Nephron (organoid): ENCODE measurements around the gene DIP2C.
A peak's percentile ranks its signal among the peaks of the same experiment; 100 is the strongest.

Experiments used
- H3K27ac Mint-ChIP-seq, 3 experiments: 2 replicates each; pipeline ENCODE4 v1.8.0; 2020; ENCODE audit warnings: mixed read lengths in 3 of 3, mild to moderate bottlenecking in 2 of 3, moderate library complexity in 1 of 3
- H3K27me3 Mint-ChIP-seq: 2 replicates; pipeline ENCODE4 v1.8.0; 2021; ENCODE audit warnings: low read depth, mild to moderate bottlenecking, moderate library complexity, mixed read lengths
- H3K36me3 Mint-ChIP-seq: 2 replicates; pipeline ENCODE4 v1.8.0; 2020; ENCODE audit warnings: low read depth, mixed read lengths
- H3K4me1 Mint-ChIP-seq: 2 replicates; pipeline ENCODE4 v1.8.0; 2020; ENCODE audit warnings: mixed read lengths
- H3K4me3 Mint-ChIP-seq, 3 experiments: 2 replicates each; pipeline ENCODE4 v1.8.0; 2020; ENCODE audit warnings: mild to moderate bottlenecking in 3 of 3, mixed read lengths in 3 of 3, moderate library complexity in 2 of 3
- H3K9me3 Mint-ChIP-seq: 2 replicates; pipeline ENCODE4 v1.8.0; 2020; ENCODE audit warnings: mixed read lengths
- TF ChIP-seq, protein P1 (sequence below), 3 experiments: fragments of 200-600 bp; sonication (generic); IDR thresholded peaks; one replicate each; pipeline ENCODE4 v1.5.0; 2021; ENCODE audit warnings: antibody characterized with exemption in 3 of 3; ENCODE audit not compliant: unreplicated experiment in 3 of 3

Gene DIP2C

DNA sequence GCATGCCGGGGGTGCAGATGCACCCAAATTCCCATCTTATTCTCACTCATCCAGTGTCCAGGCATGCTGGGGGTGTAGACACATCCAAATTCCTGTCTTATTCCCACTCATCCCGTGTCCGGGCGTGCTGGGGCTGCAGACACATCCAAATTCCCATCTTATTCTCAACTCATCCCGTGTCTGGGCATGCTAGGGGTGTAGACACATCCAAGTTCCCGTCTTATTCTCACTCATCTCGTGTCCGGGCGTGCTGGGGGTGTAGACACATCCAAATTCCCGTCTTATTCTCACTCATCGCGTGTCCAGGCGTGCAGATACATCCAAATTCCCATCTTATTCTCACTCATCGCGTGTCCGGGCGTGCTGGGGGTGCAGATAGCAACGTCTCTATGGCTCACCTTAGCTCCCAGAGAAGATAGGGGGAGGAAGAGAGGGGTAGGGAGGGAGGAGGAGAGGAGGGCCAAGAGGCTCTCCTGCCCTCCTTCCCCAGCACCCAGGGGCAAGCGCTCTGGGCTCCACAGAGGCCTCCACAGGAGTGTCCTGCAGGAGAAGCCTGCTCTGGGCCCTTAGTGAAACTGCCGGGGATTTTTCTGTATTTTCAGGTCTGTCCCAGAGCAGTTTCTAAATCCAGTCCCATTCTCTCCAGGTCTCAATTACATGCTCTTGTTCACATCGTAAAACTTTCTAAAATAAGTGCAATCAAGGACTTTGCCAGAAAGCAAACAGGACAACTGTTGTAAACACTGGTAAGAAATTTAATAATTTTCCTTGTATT is 210.8 kb downstream of the DIP2C start:
- no peak overlapping the region for H3K4me3 Mint-ChIP-seq
- no peaks in the 10 kb centered on the region for H3K27me3 Mint-ChIP-seq
- TF ChIP-seq, protein P1, sequence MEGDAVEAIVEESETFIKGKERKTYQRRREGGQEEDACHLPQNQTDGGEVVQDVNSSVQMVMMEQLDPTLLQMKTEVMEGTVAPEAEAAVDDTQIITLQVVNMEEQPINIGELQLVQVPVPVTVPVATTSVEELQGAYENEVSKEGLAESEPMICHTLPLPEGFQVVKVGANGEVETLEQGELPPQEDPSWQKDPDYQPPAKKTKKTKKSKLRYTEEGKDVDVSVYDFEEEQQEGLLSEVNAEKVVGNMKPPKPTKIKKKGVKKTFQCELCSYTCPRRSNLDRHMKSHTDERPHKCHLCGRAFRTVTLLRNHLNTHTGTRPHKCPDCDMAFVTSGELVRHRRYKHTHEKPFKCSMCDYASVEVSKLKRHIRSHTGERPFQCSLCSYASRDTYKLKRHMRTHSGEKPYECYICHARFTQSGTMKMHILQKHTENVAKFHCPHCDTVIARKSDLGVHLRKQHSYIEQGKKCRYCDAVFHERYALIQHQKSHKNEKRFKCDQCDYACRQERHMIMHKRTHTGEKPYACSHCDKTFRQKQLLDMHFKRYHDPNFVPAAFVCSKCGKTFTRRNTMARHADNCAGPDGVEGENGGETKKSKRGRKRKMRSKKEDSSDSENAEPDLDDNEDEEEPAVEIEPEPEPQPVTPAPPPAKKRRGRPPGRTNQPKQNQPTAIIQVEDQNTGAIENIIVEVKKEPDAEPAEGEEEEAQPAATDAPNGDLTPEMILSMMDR (IDR thresholded peaks at IDR 0.05; ENCODE audit: unreplicated experiment in 3 of 3): no peak

DNA sequence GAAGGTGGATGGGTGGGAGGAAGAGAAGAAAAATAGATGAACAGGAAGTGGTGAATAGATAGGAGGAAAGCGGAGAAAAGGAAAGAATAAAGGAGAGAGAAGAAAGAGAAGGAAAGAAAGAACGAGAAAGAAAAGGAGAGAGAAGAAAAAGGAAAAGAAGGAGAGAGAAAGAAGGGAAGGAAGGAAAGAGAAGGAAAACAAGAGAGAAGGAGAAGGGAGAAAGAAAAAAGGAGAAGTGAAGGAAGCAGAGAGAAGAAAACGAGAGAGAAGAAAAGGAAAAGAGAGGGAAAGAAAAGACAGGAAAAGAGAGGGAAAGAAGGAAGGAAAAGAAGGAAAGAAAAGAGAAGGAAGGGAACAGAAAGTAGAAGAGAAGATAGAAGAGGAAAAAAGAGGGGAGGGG is 211.8 kb downstream of the DIP2C start:
- Mint-ChIP-seq H3K36me3 (peaks cover 62% of the 10 kb centered on the region), H3K27me3 (no peaks in the 10 kb centered on the region), H3K4me3 (no peak overlapping the region), H3K27ac (no peak overlapping the region), H3K9me3 (peaks cover 9% of the 10 kb centered on the region), H3K4me1 (peaks cover 34% of the 10 kb centered on the region)
- TF ChIP-seq, protein P1 (IDR thresholded peaks at IDR 0.05; ENCODE audit: unreplicated experiment in 3 of 3): no peak

More for the DNA sequence above, 210.8 kb downstream of the DIP2C start:
- H3K36me3 Mint-ChIP-seq: peaks cover 63% of the 10 kb centered on the region
- H3K4me1 Mint-ChIP-seq: peaks cover 42% of the 10 kb centered on the region
- peak overlapping the region; percentile 29 to 60 (median 46) for H3K27ac Mint-ChIP-seq
- peaks cover 9% of the 10 kb centered on the region for H3K9me3 Mint-ChIP-seq

DNA sequence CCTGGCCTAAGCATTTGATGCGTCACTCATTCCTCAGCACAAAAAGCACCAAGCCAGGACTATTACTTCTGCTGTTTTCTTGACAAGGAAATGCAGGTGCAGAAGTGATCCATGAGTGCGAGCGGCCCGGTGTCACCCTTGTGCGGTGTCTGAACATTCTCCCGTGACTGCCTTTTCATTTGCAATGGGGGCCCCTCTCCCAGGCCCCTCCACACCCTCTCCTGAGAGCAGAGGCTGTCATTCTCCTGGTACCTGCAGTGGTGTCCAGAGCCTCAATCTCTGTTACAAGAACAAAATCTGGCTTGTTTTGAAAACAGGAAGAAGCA is 213.1 kb downstream of the DIP2C start:
- peaks cover 22% of the 10 kb centered on the region for H3K4me1 Mint-ChIP-seq
- TF ChIP-seq, protein P1 (IDR thresholded peaks at IDR 0.05; ENCODE audit: unreplicated experiment in 3 of 3): no peak
- H3K27ac Mint-ChIP-seq: peak overlapping the region in 1 of 3 experiments; percentile 53
- no peaks in the 10 kb centered on the region for H3K27me3 Mint-ChIP-seq
- peaks cover 56% of the 10 kb centered on the region for H3K36me3 Mint-ChIP-seq
- peaks cover 9% of the 10 kb centered on the region for H3K9me3 Mint-ChIP-seq
- H3K4me3 Mint-ChIP-seq: no peak overlapping the region

DNA sequence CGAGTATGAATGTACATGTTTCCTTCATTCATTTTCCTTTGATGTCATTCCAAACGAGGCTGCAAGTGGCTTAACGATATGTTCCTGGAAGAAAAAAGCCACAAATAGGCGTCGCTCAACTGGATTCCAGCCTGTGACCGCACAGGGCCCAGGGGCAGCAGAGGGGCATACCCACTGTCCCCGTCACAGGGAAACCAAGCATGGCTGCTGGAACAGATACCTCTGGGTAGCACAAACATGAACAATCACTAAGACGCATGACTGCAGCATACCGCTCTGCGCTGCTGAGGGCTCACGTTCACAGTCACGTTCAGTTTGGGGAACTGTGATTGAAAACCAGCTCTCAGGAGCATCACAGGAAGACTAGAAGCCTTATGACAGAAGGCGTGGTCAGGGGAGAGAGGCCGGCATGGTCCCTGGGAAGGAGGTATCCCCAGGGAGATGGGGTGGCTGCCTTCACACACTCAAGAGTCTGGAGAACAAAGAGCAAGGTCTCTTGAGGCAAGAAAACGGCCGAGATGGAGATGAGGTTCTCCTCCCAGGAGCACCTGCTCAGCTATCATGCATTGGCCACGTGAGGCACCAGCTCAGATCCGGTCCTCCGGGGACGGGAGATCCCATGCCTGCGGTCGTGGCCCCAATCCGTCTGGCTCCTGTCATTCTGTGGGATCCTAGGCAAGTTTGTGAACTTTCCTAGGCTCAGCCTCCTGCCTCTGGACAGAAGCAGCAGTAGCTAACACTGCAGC is 213.6 kb downstream of the DIP2C start:
- Mint-ChIP-seq H3K4me1 (peaks cover 16% of the 10 kb centered on the region), H3K27ac (peak overlapping the region in 1 of 3 experiments; percentile 8), H3K27me3 (no peaks in the 10 kb centered on the region), H3K36me3 (peaks cover 51% of the 10 kb centered on the region), H3K4me3 (no peak overlapping the region), H3K9me3 (peaks cover 9% of the 10 kb centered on the region)
- TF ChIP-seq, protein P1 (IDR thresholded peaks at IDR 0.05; ENCODE audit: unreplicated experiment in 3 of 3): no peak

DNA sequence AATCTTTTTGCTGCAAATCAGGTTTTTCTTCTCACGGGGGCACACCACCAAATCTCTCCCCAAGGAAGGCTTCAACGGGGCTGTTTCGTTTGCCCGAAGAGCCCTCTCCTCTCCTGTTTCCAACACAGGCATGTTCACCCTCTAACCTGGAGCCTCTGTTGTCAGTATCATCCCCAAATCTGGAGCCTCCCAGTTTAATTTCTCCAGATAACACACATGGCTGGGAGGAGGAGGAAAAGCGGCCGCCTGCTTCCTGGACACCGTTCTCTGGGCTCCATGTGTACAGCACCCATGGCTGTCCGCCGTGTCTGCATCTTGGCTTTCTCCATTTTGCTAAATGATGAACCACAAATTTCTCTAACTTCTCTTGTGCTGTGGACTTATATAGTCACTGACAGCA is 214.5 kb downstream of the DIP2C start:
- no peak overlapping the region for H3K4me3 Mint-ChIP-seq
- peaks cover 9% of the 10 kb centered on the region for H3K9me3 Mint-ChIP-seq
- no peak overlapping the region for H3K27ac Mint-ChIP-seq
- H3K36me3 Mint-ChIP-seq: peaks cover 58% of the 10 kb centered on the region
- TF ChIP-seq, protein P1 (IDR thresholded peaks at IDR 0.05; ENCODE audit: unreplicated experiment in 3 of 3): no peak
- H3K4me1 Mint-ChIP-seq: peaks cover 11% of the 10 kb centered on the region
- no peaks in the 10 kb centered on the region for H3K27me3 Mint-ChIP-seq
